ENCODE data around the gene HAUS5. TPM values are rescaled to one million over a fixed set of nuclear protein-coding genes. Genes with fewer than 3 reads are reported as not detected.

HAUS5 gene
- total and polyA plus RNA-seq, 2 of the 8 experiments (the other 6 are each of a cell fraction or from before 2014, with no cell fraction given) = 13.8 to 25.7 TPM

DNA sequence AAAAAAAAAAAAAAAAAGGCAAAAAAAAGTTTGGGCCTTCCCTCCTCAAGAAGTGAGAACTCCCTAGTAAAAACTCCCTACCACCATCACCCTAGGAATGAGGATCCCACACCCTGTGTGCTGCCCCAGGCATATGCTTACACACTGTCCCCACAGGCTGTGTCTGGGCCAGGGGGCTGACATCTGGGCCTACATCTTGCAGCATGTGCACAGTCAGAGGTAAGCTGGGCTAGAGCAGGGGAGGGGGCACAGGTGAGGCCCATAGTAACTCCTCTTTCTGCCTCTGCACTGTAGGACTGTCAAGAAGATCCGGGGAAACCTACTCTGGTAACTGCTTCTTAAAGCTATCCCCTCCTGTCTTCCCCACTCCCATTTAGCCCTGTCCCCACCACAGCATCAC, 1.0 kb downstream of the HAUS5 start:
- H3K27me3 ChIP-seq (replicated peaks in 1 of 4; ENCODE audit: control insufficient read depth in 3 of 4, extremely low read depth in 1 of 4, insufficient read depth in 3 of 4, low read length in 3 of 4) = peaks cover 0 to 3% (median 0%) of the 10 kb centered on the region in 4 experiments; a peak in 1 of 7 replicates
- no peaks in the 10 kb centered on the region for H3K79me2 ChIP-seq (ENCODE audit: control insufficient read depth in 1 of 2, insufficient read depth in 2 of 2, low read length in 2 of 2)
- H3K27ac ChIP-seq (ENCODE audit: low read depth, low read length) = no peak overlapping the region
- H3K79me1 ChIP-seq (ENCODE audit: low read depth, low read length) = no peaks in the 10 kb centered on the region
- H3K23ac ChIP-seq (ENCODE audit: insufficient read length) = no peak overlapping the region
- no peak overlapping the region for H3K56ac ChIP-seq (replicated peaks; ENCODE audit: insufficient read length, low read depth, low read length)
- H3K4me1 ChIP-seq (replicated peaks in 1 of 4; ENCODE audit: control insufficient read depth in 3 of 4, insufficient read depth in 4 of 4, low read length in 3 of 4) = peaks cover 0 to 4% (median 2%) of the 10 kb centered on the region in 4 experiments; a peak in 4 of 7 replicates
- no peak overlapping the region for H2AFZ ChIP-seq (ENCODE audit: low read length)
- peaks cover 0 to 9% (median 4%) of the 10 kb centered on the region in 4 experiments; a peak in 3 of 8 replicates for H3K36me3 ChIP-seq (ENCODE audit: control insufficient read depth in 2 of 4, insufficient read depth in 4 of 4, low read length in 3 of 4)
- no peak overlapping the region for H3K14ac ChIP-seq (ENCODE audit: insufficient read length)
- no peak overlapping the region for H2AK5ac ChIP-seq (ENCODE audit: low read depth, low read length)
- H3K4me3 ChIP-seq (ENCODE audit: extremely low read depth in 1 of 4, insufficient read depth in 2 of 4, low read depth in 3 of 4, low read length in 4 of 4) = peak overlapping the region in 1 of 4 experiments; percentile 84; a peak in 4 of 8 replicates
- no peak for DNase-seq (ENCODE audit: low read depth in 1 of 2, low spot score in 2 of 2)
- TF ChIP-seq ZNF274 (IDR thresholded peaks at IDR 0.05; ENCODE audit: borderline replicate concordance, extremely low read depth, low read length) = no peak
- no peak overlapping the region for H2BK20ac ChIP-seq (ENCODE audit: low read length)
- peaks cover 0 to 2% of the 10 kb centered on the region in 2 experiments for H4K20me1 ChIP-seq (replicated peaks in 1 of 2; ENCODE audit: control insufficient read depth in 1 of 2, insufficient read depth in 2 of 2, low read length in 2 of 2)
- no peak overlapping the region for H3K4ac ChIP-seq (replicated peaks; ENCODE audit: insufficient read length, low read depth, low read length)
- no peak overlapping the region for H4K8ac ChIP-seq (ENCODE audit: extremely low read depth, insufficient read depth, low read length)
- H3K9me3 ChIP-seq (ENCODE audit: insufficient read depth in 2 of 2, low read depth in 1 of 2, low read length in 1 of 2) = no peaks in the 10 kb centered on the region
- H2BK5ac ChIP-seq (ENCODE audit: low read depth, low read length) = no peak overlapping the region
- no peak overlapping the region for H3K18ac ChIP-seq (ENCODE audit: extremely low read depth, low read length)
- H2BK15ac ChIP-seq (ENCODE audit: low read length) = no peak overlapping the region
- no peak for FAIRE-seq
- no peak overlapping the region for H4K91ac ChIP-seq (replicated peaks; ENCODE audit: insufficient read length, low read length)
- no peak overlapping the region for H2BK12ac ChIP-seq (ENCODE audit: low read depth, low read length)
- WGBS, 2 experiments (ENCODE audit: extremely low coverage in 1 of 2, insufficient coverage in 1 of 2, insufficient read length in 1 of 2, insufficient replicate concordance in 2 of 2, low coverage in 1 of 2, low lambda C conversion rate in 2 of 2, missing lambda C conversion rate in 1 of 2) = 95% methylated on average over 1 of the region's 1 CpG; no CpG with 5 or more reads in 1 of the 2 experiments
- no peak overlapping the region for H3K9ac ChIP-seq (replicated peaks in 1 of 4; ENCODE audit: extremely low read depth in 1 of 4, low read depth in 3 of 4, low read length in 3 of 4)
- H4K5ac ChIP-seq (ENCODE audit: insufficient read length, low read depth, low read length) = no peak overlapping the region
- ChIA-PET POLR2A (ENCODE audit: partially characterized antibody) (interaction anchor here (1.1 to 2.5 kb wide), 11 partner anchors 8 to 118 kb away, joined by 3 to 13 read pairs (median 5); no protein-coding TSS in a partner anchor), CTCF (ENCODE audit: partially characterized antibody) (interaction anchor here (1.0 to 7.1 kb wide), 6 partner anchors 9 to 65 kb away, joined by 4 to 38 read pairs (median 12); no protein-coding TSS in a partner anchor)
- no peak overlapping the region for H2BK120ac ChIP-seq (replicated peaks; ENCODE audit: low read depth, low read length)
- H3K4me2 ChIP-seq (ENCODE audit: insufficient read depth in 1 of 2, low read depth in 2 of 2, low read length in 2 of 2) = peak overlapping the region in 1 of 2 experiments; percentile 96; a peak in 1 of 4 replicates
- peaks cover 8% of the 10 kb centered on the region; the same call in 1 of the 2 replicates for H3K23me2 ChIP-seq (ENCODE audit: low read depth, low read length)
